OCI-LY1 (cell line): ENCODE data around the gene TNPO2.
A peak's percentile ranks its signal among the peaks of the same experiment; 100 is the strongest.

Experiments used
- H2AFZ ChIP-seq: fragments of 200-600 bp; sonication (generic), shearing (Covaris generic); 2 replicates; pipeline ENCODE4 v1.6.0; 2014; ENCODE audit warnings: antibody characterized with exemption, mild to moderate bottlenecking, low read length
- H3F3A ChIP-seq: fragments of 200-600 bp; sonication (generic), shearing (Covaris generic); 2 replicates; pipeline ENCODE4 v1.6.0; 2014; ENCODE audit warnings: mild to moderate bottlenecking, antibody characterized with exemption, low read length, moderate library complexity; ENCODE audit not compliant: insufficient read depth
- H3K27ac ChIP-seq: fragments of 200-600 bp; sonication (generic); 2 replicates; pipeline ENCODE4 v1.5.1; 2014; ENCODE audit warnings: low read length, mixed run types, mild to moderate bottlenecking, low read depth; ENCODE audit not compliant: poor library complexity, severe bottlenecking
- H3K27me3 ChIP-seq: fragments of 200-600 bp; sonication (generic); 2 replicates; pipeline ENCODE4 v1.6.0; 2014; ENCODE audit warnings: antibody characterized with exemption, mild to moderate bottlenecking, low read length, moderate library complexity; ENCODE audit not compliant: insufficient read depth
- H3K36me3 ChIP-seq: fragments of 200-600 bp; sonication (generic); 2 replicates; pipeline ENCODE4 v1.6.1; 2014; ENCODE audit warnings: mild to moderate bottlenecking, antibody characterized with exemption, low read length, moderate library complexity, mixed read lengths; ENCODE audit not compliant: insufficient read depth
- H3K4me1 ChIP-seq: fragments of 200-600 bp; sonication (generic); 2 replicates; pipeline ENCODE4 v1.5.1; 2014; ENCODE audit warnings: mild to moderate bottlenecking, low read length, moderate library complexity; ENCODE audit not compliant: insufficient read depth, severe bottlenecking
- H3K4me2 ChIP-seq: fragments of 200-600 bp; sonication (generic), shearing (Covaris generic); 2 replicates; pipeline ENCODE4 v1.6.1; 2014; ENCODE audit warnings: low read length
- H3K4me3 ChIP-seq: fragments of 200-600 bp; sonication (generic); 2 replicates; pipeline ENCODE4 v1.5.1; 2014; ENCODE audit warnings: low read length, low read depth, mild to moderate bottlenecking, mixed read lengths; ENCODE audit not compliant: poor library complexity, severe bottlenecking
- H3K79me2 ChIP-seq: fragments of 200-600 bp; shearing (Covaris generic); 2 replicates; pipeline ENCODE4 v1.6.1; 2016; ENCODE audit warnings: mixed run types, low read length, mixed read lengths; ENCODE audit not compliant: insufficient read depth
- H3K9ac ChIP-seq: fragments of 200-600 bp; sonication (generic), shearing (Covaris generic); 2 replicates; pipeline ENCODE4 v1.6.1; 2014; ENCODE audit warnings: mild to moderate bottlenecking, low read length, mixed read lengths
- H3K9me2 ChIP-seq: fragments of 200-600 bp; sonication (generic), shearing (Covaris generic); 2 replicates; pipeline ENCODE4 v1.6.1; 2014; ENCODE audit warnings: low read depth, mild to moderate bottlenecking, low read length, mixed read lengths
- H3K9me3 ChIP-seq: fragments of 200-600 bp; shearing (Covaris generic); 2 replicates; pipeline ENCODE4 v1.6.1; 2014; ENCODE audit warnings: low read length, mixed read lengths
- H4K20me1 ChIP-seq: fragments of 200-600 bp; sonication (generic), shearing (Covaris generic); 2 replicates; pipeline ENCODE4 v1.6.0; 2016; ENCODE audit warnings: mild to moderate bottlenecking, low read length; ENCODE audit not compliant: insufficient read depth
- EZH2 ChIP-seq: fragments of 200-600 bp; sonication (generic), shearing (Covaris generic); IDR thresholded peaks from 2 replicates; pipeline ENCODE4 v1.8.0; 2017; ENCODE audit warnings: borderline replicate concordance, mixed run types, mild to moderate bottlenecking, antibody characterized with exemption, low read length, moderate library complexity, mixed read lengths
- TF ChIP-seq, protein P1 (sequence below): fragments of 200-600 bp; sonication (generic), shearing (Covaris generic); IDR thresholded peaks from 2 replicates; pipeline ENCODE4 v1.5.1; 2017; ENCODE audit warnings: mild to moderate bottlenecking, antibody characterized with exemption, low read length, moderate library complexity, mixed read lengths

The TNPO2 gene

DNA sequence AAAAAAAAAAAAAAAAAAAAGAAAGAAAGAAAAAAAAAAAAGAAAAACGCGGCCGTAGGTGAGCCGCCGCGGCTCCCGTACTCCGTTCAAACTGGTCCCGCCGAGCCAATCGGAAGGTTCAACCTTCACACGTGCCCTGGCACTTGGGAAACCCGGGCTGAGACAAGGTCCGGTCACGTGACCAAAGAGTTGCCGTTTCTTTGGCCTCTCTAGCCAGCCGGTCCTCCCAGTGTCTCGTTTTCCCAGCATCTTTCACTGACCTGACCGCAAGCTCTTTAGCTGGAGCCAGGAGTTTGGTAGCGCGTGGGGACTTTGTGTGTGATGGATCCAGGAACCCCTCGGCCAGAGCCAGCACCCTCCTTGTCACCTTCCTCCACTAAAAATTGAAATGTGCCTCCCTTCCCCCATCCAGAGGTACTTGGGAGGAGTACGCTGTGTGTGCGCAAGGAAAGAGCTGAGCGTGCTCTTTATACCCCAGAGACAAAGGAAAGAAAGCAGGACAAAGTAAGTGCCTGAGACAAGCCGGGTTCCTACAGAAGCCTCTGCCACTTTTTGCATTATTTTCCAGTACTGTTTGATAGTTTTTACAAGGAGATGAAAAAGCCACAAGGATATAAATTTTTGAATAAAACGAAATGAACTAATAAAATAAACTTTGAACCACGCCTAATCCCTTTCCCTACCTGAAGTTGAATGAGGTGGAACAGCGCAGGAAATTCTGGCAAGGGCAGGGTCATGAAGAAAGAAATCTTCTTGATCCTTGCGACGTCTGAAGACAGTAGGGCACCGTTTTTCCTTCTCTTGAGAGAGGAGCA, 959 bp downstream of the TNPO2 start:
- H3K9ac ChIP-seq, result peak overlapping the region; percentile 90
- H3K79me2 ChIP-seq, result peaks cover 51% of the 10 kb centered on the region
- H3K4me1 ChIP-seq, result peaks cover 33% of the 10 kb centered on the region
- no peak overlapping the region for H2AFZ ChIP-seq
- TF ChIP-seq, protein P1, sequence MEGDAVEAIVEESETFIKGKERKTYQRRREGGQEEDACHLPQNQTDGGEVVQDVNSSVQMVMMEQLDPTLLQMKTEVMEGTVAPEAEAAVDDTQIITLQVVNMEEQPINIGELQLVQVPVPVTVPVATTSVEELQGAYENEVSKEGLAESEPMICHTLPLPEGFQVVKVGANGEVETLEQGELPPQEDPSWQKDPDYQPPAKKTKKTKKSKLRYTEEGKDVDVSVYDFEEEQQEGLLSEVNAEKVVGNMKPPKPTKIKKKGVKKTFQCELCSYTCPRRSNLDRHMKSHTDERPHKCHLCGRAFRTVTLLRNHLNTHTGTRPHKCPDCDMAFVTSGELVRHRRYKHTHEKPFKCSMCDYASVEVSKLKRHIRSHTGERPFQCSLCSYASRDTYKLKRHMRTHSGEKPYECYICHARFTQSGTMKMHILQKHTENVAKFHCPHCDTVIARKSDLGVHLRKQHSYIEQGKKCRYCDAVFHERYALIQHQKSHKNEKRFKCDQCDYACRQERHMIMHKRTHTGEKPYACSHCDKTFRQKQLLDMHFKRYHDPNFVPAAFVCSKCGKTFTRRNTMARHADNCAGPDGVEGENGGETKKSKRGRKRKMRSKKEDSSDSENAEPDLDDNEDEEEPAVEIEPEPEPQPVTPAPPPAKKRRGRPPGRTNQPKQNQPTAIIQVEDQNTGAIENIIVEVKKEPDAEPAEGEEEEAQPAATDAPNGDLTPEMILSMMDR, result no peak
- TF ChIP-seq EZH2, result no peak
- H3K4me3 ChIP-seq, result peak overlapping the region; percentile 73
- H3F3A ChIP-seq, result peaks cover 7% of the 10 kb centered on the region
- no peaks in the 10 kb centered on the region for H3K27me3 ChIP-seq
- peaks cover 32% of the 10 kb centered on the region for H3K36me3 ChIP-seq
- H4K20me1 ChIP-seq, result no peaks in the 10 kb centered on the region
- peak overlapping the region; percentile 78 for H3K27ac ChIP-seq
- no peaks in the 10 kb centered on the region for H3K9me2 ChIP-seq
- H3K4me2 ChIP-seq, result peak overlapping the region; percentile 90
- H3K9me3 ChIP-seq, result no peaks in the 10 kb centered on the region

DNA sequence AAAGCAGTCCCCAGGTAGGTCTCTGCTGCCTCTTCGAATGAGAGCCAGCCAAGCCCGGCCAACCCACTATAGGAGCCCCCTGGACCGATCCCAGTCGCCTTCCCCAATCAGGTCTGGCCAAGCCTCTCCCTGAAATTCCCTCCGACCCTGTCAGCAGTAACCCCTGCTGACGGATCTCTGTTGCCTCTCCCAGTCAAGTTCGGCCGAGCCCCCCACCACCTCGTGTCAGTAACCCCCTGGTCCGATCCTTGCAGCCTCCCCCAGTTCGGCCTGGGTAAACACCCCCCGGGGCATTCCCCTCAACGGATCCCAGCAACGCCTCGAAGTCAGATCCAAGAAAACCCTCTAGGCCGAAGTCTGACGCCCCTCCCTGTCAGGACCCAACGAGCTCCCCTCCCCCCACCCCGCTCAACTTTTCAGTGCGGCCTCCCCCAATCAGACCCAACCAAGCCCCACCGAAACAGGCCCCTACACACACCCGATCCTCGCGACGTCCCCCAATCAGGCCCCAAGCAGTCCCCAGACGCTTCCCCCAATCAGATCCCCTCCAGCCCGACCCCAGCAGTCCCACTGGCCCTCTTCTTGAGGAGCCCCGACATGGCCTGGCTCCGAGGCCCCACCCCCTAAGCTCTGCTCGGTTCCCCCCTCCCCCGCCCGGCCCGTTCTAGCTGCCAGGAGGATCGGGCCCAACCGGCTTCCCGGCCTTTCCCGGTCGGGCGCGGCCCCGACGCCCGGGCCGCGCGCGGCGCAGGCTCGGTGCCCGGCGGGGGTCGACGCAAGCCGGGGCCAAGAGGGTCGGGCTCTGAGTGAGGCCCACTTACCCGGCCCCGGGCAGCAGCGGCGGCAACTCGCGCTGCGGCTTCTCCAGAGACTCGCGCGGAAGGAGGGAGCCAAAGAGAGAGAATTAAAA, 1.8 kb downstream of the TNPO2 start:
- H2AFZ ChIP-seq, result no peak overlapping the region
- no peak for TF ChIP-seq EZH2
- TF ChIP-seq, protein P1, result no peak
- peak overlapping the region; percentile 44 for H3K27ac ChIP-seq
- H3K4me1 ChIP-seq, result peaks cover 32% of the 10 kb centered on the region
- no peaks in the 10 kb centered on the region for H3K27me3 ChIP-seq
- no peaks in the 10 kb centered on the region for H4K20me1 ChIP-seq
- H3K9ac ChIP-seq, result peak overlapping the region; percentile 90
- H3K4me3 ChIP-seq, result peak overlapping the region; percentile 73
- H3K9me2 ChIP-seq, result no peaks in the 10 kb centered on the region
- H3K79me2 ChIP-seq, result peaks cover 54% of the 10 kb centered on the region
- H3F3A ChIP-seq, result peaks cover 6% of the 10 kb centered on the region
- peak overlapping the region; percentile 86 for H3K4me2 ChIP-seq
- no peaks in the 10 kb centered on the region for H3K9me3 ChIP-seq
- H3K36me3 ChIP-seq, result peaks cover 36% of the 10 kb centered on the region

GRCh38 chr19:12720851-12721655, 2.7 kb downstream of the TNPO2 start:
- Histone ChIP-seq H3K79me2 (peaks cover 54% of the 10 kb centered on the region), H3K9ac (peak overlapping the region; percentile 90), H3K4me1 (peaks cover 23% of the 10 kb centered on the region), H3K4me2 (peak overlapping the region; percentile 86), H3K27ac (peak overlapping the region; percentile 44), H4K20me1 (no peaks in the 10 kb centered on the region), H3K36me3 (peaks cover 45% of the 10 kb centered on the region), H3F3A (no peaks in the 10 kb centered on the region), H3K9me2 (no peaks in the 10 kb centered on the region), H2AFZ (no peak overlapping the region), H3K9me3 (no peaks in the 10 kb centered on the region), H3K27me3 (no peaks in the 10 kb centered on the region), H3K4me3 (peak overlapping the region; percentile 73)
- TF ChIP-seq, protein P1, result no peak
- no peak for TF ChIP-seq EZH2
